Stimulated activated CD8-positive, alpha-beta memory T cell treated with anti-CD3 and anti-CD28 coated beads, Interleukin-7, amount 100 ng/mL, for 4 hours (primary cell): Measurements from ENCODE around the gene LRRC42.

ENCODE experiments used
- DNase-seq, 2 donors: peaks; one replicate each; pipeline ENCODE4 v3.0.0-alpha.2; 2020; ENCODE audit warnings: low read depth in 2 of 2

LRRC42 gene, protein sequence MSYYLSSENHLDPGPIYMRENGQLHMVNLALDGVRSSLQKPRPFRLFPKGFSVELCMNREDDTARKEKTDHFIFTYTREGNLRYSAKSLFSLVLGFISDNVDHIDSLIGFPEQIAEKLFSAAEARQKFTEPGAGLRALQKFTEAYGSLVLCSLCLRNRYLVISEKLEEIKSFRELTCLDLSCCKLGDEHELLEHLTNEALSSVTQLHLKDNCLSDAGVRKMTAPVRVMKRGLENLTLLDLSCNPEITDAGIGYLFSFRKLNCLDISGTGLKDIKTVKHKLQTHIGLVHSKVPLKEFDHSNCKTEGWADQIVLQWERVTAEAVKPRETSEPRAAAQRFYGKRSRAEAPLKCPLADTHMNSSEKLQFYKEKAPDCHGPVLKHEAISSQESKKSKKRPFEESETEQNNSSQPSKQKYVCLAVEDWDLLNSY

DNA sequence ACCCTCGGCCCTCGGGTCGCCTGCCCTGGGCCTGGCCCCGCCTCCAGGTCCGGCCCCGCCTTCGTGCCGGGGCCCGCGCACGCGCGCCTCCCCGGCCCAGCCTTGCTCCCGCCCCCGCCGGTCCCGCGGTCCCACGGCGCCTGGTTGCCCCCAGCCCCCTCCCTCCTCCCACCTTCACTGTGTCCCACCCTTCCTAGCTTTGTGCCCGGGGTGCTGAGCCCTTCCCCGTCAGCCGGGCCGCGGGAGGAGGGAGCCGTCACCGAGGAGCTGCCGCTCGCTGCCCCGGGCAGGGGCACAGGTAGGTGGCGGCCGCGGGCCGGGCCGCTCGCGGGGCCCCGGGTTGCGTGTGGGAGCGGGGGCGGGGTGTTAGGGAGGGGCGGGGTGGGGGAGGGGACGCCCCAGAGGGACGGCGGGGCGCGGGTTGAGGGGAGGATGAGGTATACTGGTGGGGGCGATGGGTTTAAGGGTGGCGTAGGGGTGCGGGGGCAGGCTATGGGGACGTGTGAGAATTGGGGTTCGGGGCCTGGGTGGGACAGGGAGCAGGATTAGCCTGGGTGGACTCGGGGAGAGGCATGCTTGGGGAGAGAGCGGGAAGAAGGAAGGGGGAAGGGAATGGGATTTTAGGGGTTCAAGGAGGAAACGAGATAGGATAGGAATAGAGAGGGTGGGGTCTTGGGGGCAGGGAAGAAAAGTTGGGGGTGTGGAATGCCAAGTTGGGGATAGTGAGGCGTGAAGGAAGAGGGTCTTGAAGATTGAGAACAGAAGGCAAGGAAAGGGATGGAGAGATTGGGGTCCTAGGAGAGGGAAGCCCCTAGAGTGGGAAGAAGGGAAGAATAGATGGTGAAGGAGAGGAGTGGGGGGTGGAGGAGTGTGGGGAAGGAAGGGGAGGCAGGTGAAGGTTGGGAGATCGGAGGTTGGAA, at the start of gene LRRC42:
TSS of gene LRRC42 (plus strand) at position 99 of the 920 bp plus-strand sequence. CDS start 5,650 bp downstream, outside the sequence.
- DNase-seq: peak in 1 of 2 donors; percentile 36

DNA sequence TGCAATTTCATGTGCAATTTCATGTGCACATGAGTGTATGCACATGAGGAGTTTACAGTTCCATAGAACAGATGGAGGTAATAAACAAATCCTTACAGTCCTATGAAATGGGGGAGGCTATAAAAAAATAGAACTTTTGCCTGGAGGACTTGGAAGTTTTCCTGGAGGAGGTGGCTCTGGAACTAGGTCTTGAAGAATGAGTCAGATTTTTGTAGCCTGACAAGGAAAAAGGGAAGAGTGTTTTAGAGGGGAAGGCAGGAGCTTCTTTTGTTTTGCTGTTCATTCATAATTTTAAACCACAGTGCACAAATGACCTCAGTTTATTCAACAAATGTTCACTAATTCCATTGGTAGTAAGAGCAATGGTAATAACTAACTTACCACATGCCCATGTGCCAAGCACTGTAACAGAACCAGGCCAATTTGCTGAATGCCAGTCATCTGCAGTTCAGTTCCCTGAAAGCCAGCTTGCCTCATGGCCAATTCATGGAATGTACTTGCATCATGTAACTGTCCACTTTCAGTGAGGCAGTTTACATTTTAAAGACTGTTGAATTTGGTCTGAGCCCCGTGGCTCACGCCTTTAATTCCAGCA, 49.4 kb upstream of the LRRC42 start:
- DNase-seq: no peak

DNA sequence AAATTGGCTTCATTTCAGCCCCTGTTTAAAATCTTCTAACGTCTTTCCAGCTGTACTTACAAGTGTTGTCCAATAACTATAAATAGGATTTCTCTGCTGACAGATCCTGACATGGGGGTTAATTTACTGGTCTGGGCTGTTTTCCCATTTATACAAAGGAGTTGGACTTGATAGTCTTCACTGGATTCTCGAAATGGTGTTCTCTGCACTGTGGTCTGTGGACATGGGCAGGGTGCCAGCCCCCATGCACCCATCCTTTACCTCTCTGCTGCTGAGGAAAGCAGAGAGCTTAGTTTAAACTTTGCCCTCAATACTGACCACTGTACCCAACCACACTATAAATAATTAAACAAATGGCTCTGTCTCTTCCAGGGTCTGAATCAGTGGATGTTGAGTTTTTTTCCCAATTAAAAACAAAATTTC, 46.9 kb upstream of the LRRC42 start:
- DNase-seq: no peak

- no peak for DNase-seq
These were observed 46.4 kb upstream of the LRRC42 start for GRCh38 chr1:53899708-53900107.

GRCh38 chr1:53902235-53903138, 43.7 kb upstream of the LRRC42 start:
- no peak for DNase-seq

DNA sequence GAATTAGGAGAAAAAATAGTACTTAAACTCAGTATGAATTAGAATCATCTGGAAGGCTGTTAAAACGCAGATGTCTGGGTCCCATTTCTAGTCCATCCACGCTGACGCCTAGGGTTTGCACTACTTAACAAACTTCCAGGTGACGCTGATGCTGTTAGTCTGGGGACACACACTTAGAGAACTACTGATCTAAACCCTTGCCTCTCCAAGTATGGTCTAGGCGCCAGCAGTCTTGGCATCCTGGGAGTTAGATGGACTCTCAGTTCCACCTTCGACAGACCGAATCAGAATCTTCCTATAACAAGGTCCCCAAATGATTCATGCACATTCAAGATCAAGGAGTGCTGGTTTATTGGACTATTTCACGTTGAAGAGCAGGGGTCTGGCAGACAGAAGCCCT, 40.6 kb upstream of the LRRC42 start:
- DNase-seq: no peak

GRCh38 chr1:53906121-53906520, 40.0 kb upstream of the LRRC42 start:
- DNase-seq: no peak

GRCh38 chr1:53909946-53910345, 36.2 kb upstream of the LRRC42 start:
- no peak for DNase-seq

DNA sequence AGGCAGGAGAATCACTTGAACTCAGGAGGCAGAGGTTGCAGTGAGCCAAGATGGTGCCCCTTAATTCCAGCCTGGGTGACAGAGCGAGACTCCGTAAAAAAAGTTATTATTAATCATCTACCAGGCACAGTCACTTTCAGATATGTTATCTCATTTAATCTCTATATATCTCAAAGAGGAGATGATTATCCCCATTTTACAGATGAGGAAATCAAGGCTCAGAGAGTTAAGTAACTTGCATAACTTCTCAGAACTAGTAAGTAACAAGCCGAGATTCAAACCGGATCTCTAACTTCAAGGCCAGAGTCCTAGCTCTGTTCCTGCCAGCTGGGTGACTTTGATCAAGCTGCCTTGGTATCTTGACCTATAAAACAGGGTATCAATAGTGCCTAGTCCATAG, 34.7 kb upstream of the LRRC42 start:
- no peak for DNase-seq

- no peak for DNase-seq
These were observed 32.7 kb upstream of the LRRC42 start for GRCh38 chr1:53913352-53914033.

- DNase-seq: no peak
These were observed 27.8 kb upstream of the LRRC42 start for GRCh38 chr1:53918343-53918742.

DNA sequence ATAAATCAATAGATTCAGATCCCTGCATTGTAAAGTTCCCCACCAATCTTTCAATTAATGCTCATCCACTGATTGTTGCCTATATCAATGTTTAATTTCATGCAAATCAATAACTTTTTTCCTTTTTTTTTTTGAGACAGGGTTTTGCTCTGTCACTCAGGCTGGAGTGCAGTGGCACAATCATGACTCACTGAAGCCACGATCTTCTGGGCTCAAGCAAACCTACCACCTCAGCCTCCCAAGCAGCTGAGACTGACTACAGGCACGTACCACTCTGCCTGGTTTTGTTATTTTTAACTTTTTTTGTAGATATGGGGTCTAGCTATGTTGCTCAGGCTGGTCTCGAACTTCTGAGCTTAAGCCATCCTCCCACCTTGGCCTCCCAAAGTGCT, 26.5 kb upstream of the LRRC42 start:
- DNase-seq: no peak

- DNase-seq: no peak
These were observed 18.7 kb upstream of the LRRC42 start for GRCh38 chr1:53927376-53927881.

DNA sequence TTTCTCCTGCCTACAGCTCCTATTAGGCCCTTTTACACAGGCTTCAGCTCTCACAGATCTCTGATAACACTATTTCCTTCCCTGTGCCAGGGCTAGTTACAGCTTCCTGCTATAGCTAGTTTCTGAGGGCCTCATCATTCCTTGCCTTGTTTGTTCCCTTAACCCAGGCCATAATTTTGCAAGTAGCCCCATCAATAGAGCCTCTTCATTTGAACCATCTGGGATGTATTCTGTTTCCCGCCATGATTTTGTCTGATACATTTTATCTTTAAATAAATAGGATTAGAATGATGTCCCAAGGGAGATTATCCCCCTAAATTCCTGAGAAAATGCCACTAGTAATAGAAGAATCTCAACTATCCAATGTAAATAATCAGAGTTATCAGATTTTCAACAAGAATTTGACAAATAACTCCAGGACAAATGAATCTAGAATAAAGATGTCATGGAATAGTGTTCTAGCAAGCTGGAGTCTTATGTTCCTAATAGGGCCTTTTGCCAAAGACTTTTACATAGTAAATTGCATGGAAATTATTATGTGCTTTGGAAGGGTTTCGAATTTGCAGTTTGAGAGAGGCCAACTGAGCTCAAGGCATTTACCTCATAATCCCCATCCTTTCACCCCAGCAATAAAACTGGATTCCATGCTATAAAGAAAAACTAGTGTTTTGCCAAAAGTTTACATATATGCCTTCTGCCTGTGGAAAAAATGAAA, 16.7 kb upstream of the LRRC42 start:
- DNase-seq: no peak

GRCh38 chr1:53930932-53931331, 15.2 kb upstream of the LRRC42 start:
- DNase-seq: no peak

GRCh38 chr1:53931523-53931922, 14.6 kb upstream of the LRRC42 start:
- DNase-seq: no peak

GRCh38 chr1:53934170-53934765, 11.9 kb upstream of the LRRC42 start:
- DNase-seq: no peak

DNA sequence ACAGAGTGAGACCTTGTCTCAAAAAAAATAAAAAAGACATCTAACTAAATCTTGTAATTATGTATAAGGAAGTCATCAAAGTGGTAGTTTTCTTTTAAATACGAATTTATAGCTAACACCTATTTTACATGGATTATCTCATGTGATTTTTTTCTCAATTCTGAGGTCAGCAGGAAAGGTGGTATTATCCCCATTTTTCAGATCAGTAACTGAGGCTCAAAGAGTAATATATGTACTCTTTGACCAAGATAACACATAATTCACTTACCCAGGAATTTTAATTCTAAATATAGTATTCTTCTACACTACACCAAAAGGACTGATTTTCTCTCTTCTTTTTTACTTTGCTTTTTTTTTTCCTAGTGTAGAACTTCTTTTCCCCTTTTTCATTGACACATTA, 9.7 kb upstream of the LRRC42 start:
- no peak for DNase-seq

GRCh38 chr1:53938136-53938830, 7.9 kb upstream of the LRRC42 start:
- no peak for DNase-seq
